NCI-H1105 treated with DMSO at 0.1 percent for 48 hours (cell line): ENCODE results near the gene ALOX5.

Experiments
- DNase-seq: peaks from one replicate; lab custom pipeline; 2025; lab: John Stamatoyannopoulos, UW

ALOX5 gene

GRCh38 chr10:45424668-45425404, 50.8 kb downstream of the ALOX5 start:
- DNase-seq = no peak

GRCh38 chr10:45425621-45426563, 51.9 kb downstream of the ALOX5 start:
- no peak for DNase-seq

- no peak for DNase-seq
Observed at GRCh38 chr10:45427262-45427969, 53.4 kb downstream of the ALOX5 start.

GRCh38 chr10:45427970-45428366, 54.0 kb downstream of the ALOX5 start:
- DNase-seq = no peak

GRCh38 chr10:45428611-45429510, 54.8 kb downstream of the ALOX5 start:
- DNase-seq = no peak

GRCh38 chr10:45429790-45430189, 55.8 kb downstream of the ALOX5 start:
- DNase-seq = no peak

GRCh38 chr10:45432113-45432512, 58.1 kb downstream of the ALOX5 start:
- no peak for DNase-seq

- DNase-seq = no peak
Observed at GRCh38 chr10:45432700-45433472, 58.9 kb downstream of the ALOX5 start.

- DNase-seq = no peak
Observed at GRCh38 chr10:45433716-45434469, 59.9 kb downstream of the ALOX5 start.

GRCh38 chr10:45437587-45438465, 63.8 kb downstream of the ALOX5 start:
- DNase-seq = no peak

GRCh38 chr10:45438466-45439090, 64.6 kb downstream of the ALOX5 start:
- no peak for DNase-seq

- DNase-seq = no peak
Observed at GRCh38 chr10:45439365-45439764, 65.3 kb downstream of the ALOX5 start.

- no peak for DNase-seq
Observed at GRCh38 chr10:45439873-45440272, 65.9 kb downstream of the ALOX5 start.

GRCh38 chr10:45440511-45441062, 66.6 kb downstream of the ALOX5 start:
- DNase-seq = no peak

- no peak for DNase-seq
Observed at GRCh38 chr10:45441239-45442190, 67.5 kb downstream of the ALOX5 start.

- no peak for DNase-seq
Observed at GRCh38 chr10:45442251-45442650, 68.2 kb downstream of the ALOX5 start.

GRCh38 chr10:45442662-45443061, 68.6 kb downstream of the ALOX5 start:
- DNase-seq = no peak
